Measurements from ENCODE around the gene PON1. TPM values are rescaled to one million over a fixed set of nuclear protein-coding genes. Genes with fewer than 3 reads are reported as not detected.
A peak's percentile ranks its signal among the peaks of the same experiment; 100 is the strongest.

The PON1 gene
- total and polyA plus RNA-seq, 2 donors, result 6.9 to 11.7 TPM

DNA sequence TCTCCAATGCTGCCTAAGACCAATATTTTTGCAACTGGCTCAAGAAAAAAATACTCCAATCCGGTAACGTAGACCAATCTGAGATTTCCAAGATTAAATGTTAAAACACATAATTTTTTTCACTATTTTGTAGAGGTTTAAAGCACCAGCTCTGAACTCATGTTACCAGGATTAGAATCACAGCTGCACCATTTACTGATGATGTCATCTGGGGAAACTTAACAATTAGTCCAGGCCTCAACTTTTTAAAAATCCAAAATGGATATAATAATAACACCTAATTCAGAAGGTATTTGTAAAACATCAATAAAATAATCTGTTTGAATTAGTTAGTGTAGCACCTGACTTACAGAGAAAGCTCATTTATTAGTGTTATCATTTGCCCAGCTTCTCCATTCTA, 14.4 kb downstream of the PON1 start:
- Histone ChIP-seq H3K9me3 (ENCODE audit: control insufficient read depth in 2 of 2, insufficient read depth in 1 of 2, low read length in 1 of 2) (no peaks in the 10 kb centered on the region), H3K4me1 (ENCODE audit: control insufficient read depth in 2 of 2, insufficient read depth in 2 of 2, low read length in 2 of 2) (no peaks in the 10 kb centered on the region), H3K36me3 (ENCODE audit: control insufficient read depth in 2 of 2, insufficient read depth in 2 of 2, low read length in 1 of 2) (peaks cover 4 to 8% of the 10 kb centered on the region in 2 donors), H3K27me3 (ENCODE audit: control insufficient read depth in 2 of 2, insufficient read depth in 1 of 2, low read length in 1 of 2) (no peaks in the 10 kb centered on the region), H3K4me3 (ENCODE audit: low read length in 2 of 2) (no peak overlapping the region), H3K27ac (ENCODE audit: low read depth in 1 of 2, low read length in 1 of 2) (no peak overlapping the region)
- 99% methylated on average over 2 of the region's 2 CpGs for WGBS
- DNase-seq (ENCODE audit: low read depth in 6 of 9, low spot score in 9 of 9), result no peak

GRCh38 chr7:95304990-95305389, 19.3 kb downstream of the PON1 start:
- DNase-seq (ENCODE audit: low read depth in 6 of 9, low spot score in 9 of 9), result peak in 1 of 9 donors; percentile 12
- Histone ChIP-seq H3K27ac (ENCODE audit: low read depth in 1 of 2, low read length in 1 of 2) (no peak overlapping the region), H3K27me3 (ENCODE audit: control insufficient read depth in 2 of 2, insufficient read depth in 1 of 2, low read length in 1 of 2) (no peaks in the 10 kb centered on the region), H3K36me3 (ENCODE audit: control insufficient read depth in 2 of 2, insufficient read depth in 2 of 2, low read length in 1 of 2) (no peaks in the 10 kb centered on the region), H3K4me1 (ENCODE audit: control insufficient read depth in 2 of 2, insufficient read depth in 2 of 2, low read length in 2 of 2) (no peaks in the 10 kb centered on the region), H3K9me3 (ENCODE audit: control insufficient read depth in 2 of 2, insufficient read depth in 1 of 2, low read length in 1 of 2) (no peaks in the 10 kb centered on the region), H3K4me3 (ENCODE audit: low read length in 2 of 2) (no peak overlapping the region)
- WGBS, result 79% methylated on average over 7 of the region's 7 CpGs

- 92% methylated on average over 9 of the region's 9 CpGs for WGBS
- Histone ChIP-seq H3K36me3 (ENCODE audit: control insufficient read depth in 2 of 2, insufficient read depth in 2 of 2, low read length in 1 of 2) (no peaks in the 10 kb centered on the region), H3K4me3 (ENCODE audit: low read length in 2 of 2) (no peak overlapping the region), H3K4me1 (ENCODE audit: control insufficient read depth in 2 of 2, insufficient read depth in 2 of 2, low read length in 2 of 2) (no peaks in the 10 kb centered on the region), H3K27ac (ENCODE audit: low read depth in 1 of 2, low read length in 1 of 2) (no peak overlapping the region), H3K9me3 (ENCODE audit: control insufficient read depth in 2 of 2, insufficient read depth in 1 of 2, low read length in 1 of 2) (no peaks in the 10 kb centered on the region), H3K27me3 (ENCODE audit: control insufficient read depth in 2 of 2, insufficient read depth in 1 of 2, low read length in 1 of 2) (no peaks in the 10 kb centered on the region)
- no peak for DNase-seq (ENCODE audit: low read depth in 6 of 9, low spot score in 9 of 9)
Measured at GRCh38 chr7:95303013-95303905, 21.1 kb downstream of the PON1 start.

DNA sequence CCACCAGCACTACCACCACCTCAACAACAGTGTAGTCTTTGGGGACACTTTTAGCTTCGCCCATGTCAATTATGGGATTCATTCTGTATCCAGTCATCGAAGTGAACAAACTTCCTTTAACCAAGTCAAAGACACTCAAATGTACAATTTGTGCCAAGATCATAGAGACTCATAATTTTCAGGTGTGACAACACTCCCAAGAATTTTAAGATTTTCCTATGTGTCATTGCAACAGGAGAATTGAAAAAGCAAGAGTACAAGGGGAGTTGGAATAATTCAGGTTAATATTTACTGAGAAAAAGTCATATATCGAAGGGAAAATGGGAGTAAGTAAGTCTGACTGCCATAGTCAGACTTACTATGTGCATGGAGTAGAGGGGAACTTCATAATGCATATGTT, 26.2 kb downstream of the PON1 start:
- H3K36me3 ChIP-seq (ENCODE audit: control insufficient read depth in 2 of 2, insufficient read depth in 2 of 2, low read length in 1 of 2), result no peaks in the 10 kb centered on the region
- no peak overlapping the region for H3K4me3 ChIP-seq (ENCODE audit: low read length in 2 of 2)
- no peaks in the 10 kb centered on the region for H3K27me3 ChIP-seq (ENCODE audit: control insufficient read depth in 2 of 2, insufficient read depth in 1 of 2, low read length in 1 of 2)
- DNase-seq (ENCODE audit: low read depth in 6 of 9, low spot score in 9 of 9), result no peak
- no peak overlapping the region for H3K27ac ChIP-seq (ENCODE audit: low read depth in 1 of 2, low read length in 1 of 2)
- H3K4me1 ChIP-seq (ENCODE audit: control insufficient read depth in 2 of 2, insufficient read depth in 2 of 2, low read length in 2 of 2), result no peaks in the 10 kb centered on the region
- H3K9me3 ChIP-seq (ENCODE audit: control insufficient read depth in 2 of 2, insufficient read depth in 1 of 2, low read length in 1 of 2), result no peaks in the 10 kb centered on the region
- 94% methylated on average over 3 of the region's 3 CpGs for WGBS

DNA sequence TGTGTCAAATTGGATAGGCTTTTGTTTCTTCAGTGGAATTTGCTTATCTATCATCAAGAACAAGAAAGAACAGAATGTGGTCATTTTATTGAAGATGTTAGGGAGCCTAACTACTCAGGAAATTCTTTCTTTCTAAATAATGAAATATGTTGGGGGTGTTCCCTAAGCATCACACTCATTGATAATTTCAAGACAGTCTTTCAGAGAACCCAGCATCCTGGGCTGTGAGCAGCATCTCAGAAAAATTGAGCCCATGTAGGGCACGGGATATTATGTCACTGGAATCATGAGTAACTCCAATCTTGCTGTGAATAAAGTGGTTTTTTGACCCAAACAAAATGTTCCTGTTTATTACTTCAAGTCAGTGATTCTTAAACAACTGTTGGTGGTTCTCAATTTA, 27.3 kb downstream of the PON1 start:
- Histone ChIP-seq H3K36me3 (ENCODE audit: control insufficient read depth in 2 of 2, insufficient read depth in 2 of 2, low read length in 1 of 2) (no peaks in the 10 kb centered on the region), H3K27me3 (ENCODE audit: control insufficient read depth in 2 of 2, insufficient read depth in 1 of 2, low read length in 1 of 2) (no peaks in the 10 kb centered on the region), H3K4me1 (ENCODE audit: control insufficient read depth in 2 of 2, insufficient read depth in 2 of 2, low read length in 2 of 2) (no peaks in the 10 kb centered on the region), H3K4me3 (ENCODE audit: low read length in 2 of 2) (no peak overlapping the region), H3K27ac (ENCODE audit: low read depth in 1 of 2, low read length in 1 of 2) (no peak overlapping the region), H3K9me3 (ENCODE audit: control insufficient read depth in 2 of 2, insufficient read depth in 1 of 2, low read length in 1 of 2) (no peaks in the 10 kb centered on the region)
- no peak for DNase-seq (ENCODE audit: low read depth in 6 of 9, low spot score in 9 of 9)
- 89% methylated on average over 1 of the region's 1 CpG for WGBS

DNA sequence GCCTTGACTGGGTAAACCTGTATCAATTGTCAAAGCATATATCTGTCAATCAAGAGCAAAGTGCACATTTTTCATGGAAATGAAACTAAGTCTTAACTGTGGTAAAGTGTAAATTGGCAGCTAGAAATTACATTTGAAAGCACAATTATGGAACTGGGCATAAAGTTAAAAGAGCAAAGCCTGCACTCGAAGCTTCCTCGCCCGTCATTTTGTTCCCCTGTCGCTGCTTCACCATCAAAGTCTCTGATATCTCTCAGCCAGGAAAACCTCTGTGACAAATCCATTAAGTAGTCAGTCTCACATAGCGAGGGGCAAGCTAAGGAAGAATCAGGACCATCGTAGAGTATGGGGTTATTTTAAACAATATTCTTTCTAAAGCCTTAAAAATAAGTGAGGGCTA, 27.9 kb downstream of the PON1 start:
- no peaks in the 10 kb centered on the region for H3K36me3 ChIP-seq (ENCODE audit: control insufficient read depth in 2 of 2, insufficient read depth in 2 of 2, low read length in 1 of 2)
- no peaks in the 10 kb centered on the region for H3K4me1 ChIP-seq (ENCODE audit: control insufficient read depth in 2 of 2, insufficient read depth in 2 of 2, low read length in 2 of 2)
- 95% methylated on average over 6 of the region's 6 CpGs for WGBS
- no peak overlapping the region for H3K27ac ChIP-seq (ENCODE audit: low read depth in 1 of 2, low read length in 1 of 2)
- H3K9me3 ChIP-seq (ENCODE audit: control insufficient read depth in 2 of 2, insufficient read depth in 1 of 2, low read length in 1 of 2), result no peaks in the 10 kb centered on the region
- no peak overlapping the region for H3K4me3 ChIP-seq (ENCODE audit: low read length in 2 of 2)
- H3K27me3 ChIP-seq (ENCODE audit: control insufficient read depth in 2 of 2, insufficient read depth in 1 of 2, low read length in 1 of 2), result no peaks in the 10 kb centered on the region
- no peak for DNase-seq (ENCODE audit: low read depth in 6 of 9, low spot score in 9 of 9)

DNA sequence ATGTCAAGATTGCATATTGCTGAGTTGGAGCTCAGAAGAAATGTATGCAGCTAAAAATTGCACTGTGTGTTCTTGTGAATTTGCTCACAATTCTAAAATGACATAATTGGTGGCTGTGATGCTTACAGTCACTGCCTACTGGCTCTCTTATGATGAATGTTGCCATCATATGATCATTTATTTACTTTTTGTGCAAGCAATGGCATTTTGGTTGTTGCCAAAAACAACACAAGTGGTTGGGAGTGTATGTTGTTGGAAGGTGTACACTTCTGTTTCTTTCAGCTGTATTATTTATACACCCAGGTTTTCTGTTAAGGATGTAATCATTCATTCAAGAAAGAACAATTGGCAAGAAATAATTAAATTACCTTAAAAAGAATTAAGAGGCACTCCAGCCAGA, 28.9 kb downstream of the PON1 start:
- no peak overlapping the region for H3K4me3 ChIP-seq (ENCODE audit: low read length in 2 of 2)
- no peaks in the 10 kb centered on the region for H3K36me3 ChIP-seq (ENCODE audit: control insufficient read depth in 2 of 2, insufficient read depth in 2 of 2, low read length in 1 of 2)
- DNase-seq (ENCODE audit: low read depth in 6 of 9, low spot score in 9 of 9), result no peak
- H3K27me3 ChIP-seq (ENCODE audit: control insufficient read depth in 2 of 2, insufficient read depth in 1 of 2, low read length in 1 of 2), result no peaks in the 10 kb centered on the region
- no peaks in the 10 kb centered on the region for H3K9me3 ChIP-seq (ENCODE audit: control insufficient read depth in 2 of 2, insufficient read depth in 1 of 2, low read length in 1 of 2)
- no peak overlapping the region for H3K27ac ChIP-seq (ENCODE audit: low read depth in 1 of 2, low read length in 1 of 2)
- H3K4me1 ChIP-seq (ENCODE audit: control insufficient read depth in 2 of 2, insufficient read depth in 2 of 2, low read length in 2 of 2), result no peaks in the 10 kb centered on the region

- Histone ChIP-seq H3K27ac (ENCODE audit: low read depth in 1 of 2, low read length in 1 of 2) (no peak overlapping the region), H3K4me3 (ENCODE audit: low read length in 2 of 2) (no peak overlapping the region), H3K9me3 (ENCODE audit: control insufficient read depth in 2 of 2, insufficient read depth in 1 of 2, low read length in 1 of 2) (no peaks in the 10 kb centered on the region)
Measured at GRCh38 chr7:95290166-95290830, 34.0 kb downstream of the PON1 start.

GRCh38 chr7:95286096-95286495, 38.2 kb downstream of the PON1 start:
- Histone ChIP-seq H3K9me3 (ENCODE audit: control insufficient read depth in 2 of 2, insufficient read depth in 1 of 2, low read length in 1 of 2) (no peaks in the 10 kb centered on the region), H3K27ac (ENCODE audit: low read depth in 1 of 2, low read length in 1 of 2) (no peak overlapping the region), H3K27me3 (ENCODE audit: control insufficient read depth in 2 of 2, insufficient read depth in 1 of 2, low read length in 1 of 2) (no peaks in the 10 kb centered on the region), H3K36me3 (ENCODE audit: control insufficient read depth in 2 of 2, insufficient read depth in 2 of 2, low read length in 1 of 2) (no peaks in the 10 kb centered on the region), H3K4me3 (ENCODE audit: low read length in 2 of 2) (no peak overlapping the region), H3K4me1 (ENCODE audit: control insufficient read depth in 2 of 2, insufficient read depth in 2 of 2, low read length in 2 of 2) (no peaks in the 10 kb centered on the region)
- WGBS, result 89% methylated on average over 2 of the region's 2 CpGs
- no peak for DNase-seq (ENCODE audit: low read depth in 6 of 9, low spot score in 9 of 9)

More at GRCh38 chr7:95290166-95290830, 34.0 kb downstream of the PON1 start:
- Histone ChIP-seq H3K36me3 (ENCODE audit: control insufficient read depth in 2 of 2, insufficient read depth in 2 of 2, low read length in 1 of 2) (no peaks in the 10 kb centered on the region), H3K4me1 (ENCODE audit: control insufficient read depth in 2 of 2, insufficient read depth in 2 of 2, low read length in 2 of 2) (no peaks in the 10 kb centered on the region), H3K27me3 (ENCODE audit: control insufficient read depth in 2 of 2, insufficient read depth in 1 of 2, low read length in 1 of 2) (no peaks in the 10 kb centered on the region)
- WGBS, result 97% methylated on average over 7 of the region's 7 CpGs
- DNase-seq (ENCODE audit: low read depth in 6 of 9, low spot score in 9 of 9), result no peak
